ENCODE results near the gene PYGB.
"Not testable (repeated sequence)": the region's sequence is repeated elsewhere in the genome, so short reads cannot be mapped to it uniquely, and the experiment has no call there.

DNA sequence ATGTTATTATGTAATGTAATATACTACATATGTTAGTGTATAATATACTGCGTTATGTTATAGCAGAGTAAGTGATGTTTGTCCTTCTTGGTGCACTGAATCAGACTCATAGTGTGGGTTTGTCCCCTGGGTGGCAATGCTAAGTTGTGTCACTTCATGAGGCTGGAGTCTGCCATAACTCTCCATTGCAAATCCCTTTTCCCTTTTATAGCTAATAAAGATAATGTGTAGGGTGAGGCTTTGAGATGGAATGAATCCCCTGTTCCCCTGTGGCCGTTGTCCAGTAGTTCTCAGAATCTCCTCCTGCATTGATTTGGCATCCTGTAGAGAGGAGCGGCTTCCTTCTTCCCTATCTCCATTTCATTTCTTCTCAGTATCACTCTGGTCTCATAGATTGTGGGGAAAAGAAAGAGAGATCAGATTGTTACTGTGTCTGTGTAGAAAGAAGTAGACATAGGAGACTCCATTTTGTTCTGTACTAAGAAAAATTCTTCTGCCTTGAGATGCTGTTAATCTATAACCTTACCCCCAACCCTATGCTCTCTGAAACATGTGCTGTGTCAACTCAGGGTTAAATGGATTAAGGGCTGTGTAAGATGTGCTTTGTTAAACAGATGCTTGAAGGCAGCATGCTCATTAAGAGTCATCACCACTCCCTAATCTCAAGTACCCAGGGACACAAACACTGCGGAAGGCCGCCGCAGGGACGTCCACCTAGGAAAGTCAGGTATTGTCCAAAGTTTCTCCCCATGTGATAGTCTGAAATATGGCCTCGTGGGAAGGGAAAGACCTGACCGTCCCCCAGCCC is 6.8 kb upstream of the PYGB start:
- not testable (repeated sequence) for TF ChIP-seq POLR2A, POLR2AphosphoS5, SPI1, TAF1, POU2F2 (IDR thresholded peaks at IDR 0.05; ENCODE audit: low read depth, low read length)
